Measurements from ENCODE around the gene ADAP1.

The ADAP1 gene

DNA sequence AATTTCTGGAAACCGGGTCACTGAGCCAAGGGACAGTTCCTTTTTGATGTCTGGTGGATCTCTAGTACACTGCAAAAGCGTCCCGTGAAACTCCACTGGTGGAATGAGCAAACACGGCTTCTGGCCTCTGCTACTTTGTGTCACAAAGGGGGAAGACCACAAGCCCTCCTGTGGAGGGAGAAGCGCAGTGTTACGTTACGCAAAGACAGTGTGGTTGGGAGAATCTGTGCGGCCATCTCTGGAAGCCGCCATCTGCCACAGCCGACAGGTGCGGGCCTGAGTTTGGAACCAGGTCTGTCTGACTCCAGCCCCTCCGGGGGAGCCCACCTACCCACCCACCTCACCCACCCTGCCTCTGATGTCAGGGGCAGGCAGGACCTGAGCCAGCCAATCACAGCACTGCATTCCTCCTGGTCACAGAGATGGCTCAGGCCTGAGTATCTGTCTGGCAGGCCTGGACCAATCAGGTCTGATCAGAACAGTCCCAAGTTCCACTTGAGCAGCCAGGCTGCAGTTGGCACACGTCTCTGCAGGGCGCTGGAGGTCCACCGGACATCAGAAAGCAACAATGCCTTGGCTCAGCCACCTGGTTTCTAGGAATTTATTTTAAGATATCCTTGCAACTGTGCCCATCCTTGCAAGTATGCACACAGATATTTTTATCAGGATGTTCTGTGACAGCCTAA, 25.5 kb upstream of the ADAP1 start:
- Histone ChIP-seq H3K4me3 (no peak overlapping the region), H3K9me3 (replicated peaks in 1 of 11) (no peaks in the 10 kb centered on the region), H4K20me1 (peaks cover 0 to 2% (median under 1%) of the 10 kb centered on the region in 11 experiments; a peak in 4 of 22 replicates), H3K4me2 (peak overlapping the region; percentile 32 to 94 (median 79); a peak in 21 of 22 replicates), H3K36me3 (no peaks in the 10 kb centered on the region), H3K27me3 (peaks cover 0 to 7% (median 0%) of the 10 kb centered on the region in 11 experiments; a peak in 1 of 22 replicates), H3K9ac (peak overlapping the region in 5 of 11 experiments; percentile 13 to 60 (median 23); a peak in 5 of 22 replicates), H3K27ac (peak overlapping the region in 8 of 11 experiments; percentile 10 to 95 (median 52); a peak in 15 of 22 replicates), H3K4me1 (peaks cover 27 to 96% (median 94%) of the 10 kb centered on the region in 10 experiments)
- TF ChIP-seq Cebpa-rat (IDR thresholded peaks at IDR 0.05), result no peak

DNA sequence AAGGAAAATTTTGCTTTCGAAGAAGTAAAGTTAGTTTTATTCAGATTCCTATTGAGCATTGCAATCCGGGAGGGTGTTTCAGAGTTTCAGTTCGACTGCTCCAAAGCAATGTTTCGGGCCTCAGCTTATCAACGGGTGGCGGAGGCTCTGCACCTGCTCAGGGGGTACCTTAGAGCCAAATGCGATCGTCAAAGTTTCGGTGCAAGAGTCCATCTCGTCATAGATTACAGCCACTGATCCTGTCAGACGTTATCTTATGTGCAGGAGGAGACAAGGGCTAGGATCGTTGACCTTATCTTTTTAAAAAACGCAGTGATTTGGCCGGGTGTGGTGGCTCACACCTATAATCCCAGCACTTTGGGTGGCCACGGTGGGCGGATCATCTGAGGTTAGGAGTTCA, 24.7 kb upstream of the ADAP1 start:
- peaks cover 0 to 11% (median 9%) of the 10 kb centered on the region in 11 experiments; a peak in 19 of 22 replicates for H4K20me1 ChIP-seq
- no peak overlapping the region for H3K4me3 ChIP-seq
- no peak for TF ChIP-seq Cebpa-rat (IDR thresholded peaks at IDR 0.05)
- peaks cover 27 to 90% (median 86%) of the 10 kb centered on the region in 10 experiments for H3K4me1 ChIP-seq
- peak overlapping the region in 7 of 11 experiments; percentile 56 to 94 (median 79); a peak in 11 of 22 replicates for H3K4me2 ChIP-seq
- H3K27ac ChIP-seq, result peak overlapping the region in 4 of 11 experiments; percentile 1 to 95 (median 64); a peak in 6 of 22 replicates
- no peaks in the 10 kb centered on the region for H3K9me3 ChIP-seq (replicated peaks in 1 of 11)
- H3K27me3 ChIP-seq, result peaks cover 0 to 7% (median 0%) of the 10 kb centered on the region in 11 experiments; a peak in 1 of 22 replicates
- peak overlapping the region in 2 of 11 experiments; percentile 13 to 24; a peak in 1 of 22 replicates for H3K9ac ChIP-seq
- H3K36me3 ChIP-seq, result no peaks in the 10 kb centered on the region

DNA sequence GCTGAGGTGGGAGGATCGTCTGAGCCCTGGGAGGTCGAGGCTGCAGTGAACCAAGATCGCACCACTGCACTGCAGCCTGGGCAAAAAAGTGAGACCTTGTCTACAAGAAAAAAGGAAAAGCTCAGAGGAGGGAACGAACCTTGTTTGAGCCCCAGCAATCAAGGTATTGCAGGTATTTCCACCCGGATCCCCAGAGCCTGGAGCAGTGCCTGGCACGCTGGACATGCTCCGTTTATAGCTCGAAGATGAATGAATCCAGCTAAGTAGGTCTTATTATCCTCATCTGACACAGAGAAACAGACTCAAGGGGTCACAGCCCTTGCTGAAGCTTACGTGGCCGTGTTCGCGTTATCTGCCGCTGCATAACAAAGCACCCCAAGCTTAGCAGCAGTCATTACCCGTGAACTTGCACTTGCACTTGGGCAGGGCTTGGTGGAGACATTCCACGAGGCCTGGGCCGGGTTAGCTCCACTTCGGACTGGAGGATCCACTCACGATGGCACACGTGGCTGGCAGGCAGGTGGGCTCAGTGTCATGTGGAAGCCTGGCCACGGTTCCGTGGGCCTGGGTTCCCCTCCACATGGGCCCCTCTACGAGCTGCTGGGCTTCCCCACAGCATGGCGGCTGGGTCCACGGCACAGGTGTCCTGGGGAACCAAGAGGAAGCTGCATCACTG, 24.1 kb upstream of the ADAP1 start:
- no peak for TF ChIP-seq Cebpa-rat (IDR thresholded peaks at IDR 0.05)
- no peaks in the 10 kb centered on the region for H3K9me3 ChIP-seq (replicated peaks in 1 of 11)
- H3K36me3 ChIP-seq, result peaks cover 0 to 5% (median 2%) of the 10 kb centered on the region in 11 experiments; a peak in 11 of 22 replicates
- H3K4me2 ChIP-seq, result peak overlapping the region in 8 of 11 experiments; percentile 63 to 94 (median 78); a peak in 14 of 22 replicates
- H3K9ac ChIP-seq, result peak overlapping the region in 1 of 11 experiments; percentile 55; a peak in 2 of 22 replicates
- H3K4me1 ChIP-seq, result peaks cover 32 to 90% (median 86%) of the 10 kb centered on the region in 10 experiments
- peaks cover 0 to 7% (median 0%) of the 10 kb centered on the region in 11 experiments; a peak in 1 of 22 replicates for H3K27me3 ChIP-seq
- peaks cover 3 to 17% (median 15%) of the 10 kb centered on the region in 11 experiments; a peak in 19 of 22 replicates for H4K20me1 ChIP-seq
- H3K27ac ChIP-seq, result peak overlapping the region in 3 of 11 experiments; percentile 1 to 95 (median 71); a peak in 5 of 22 replicates
- H3K4me3 ChIP-seq, result no peak overlapping the region

DNA sequence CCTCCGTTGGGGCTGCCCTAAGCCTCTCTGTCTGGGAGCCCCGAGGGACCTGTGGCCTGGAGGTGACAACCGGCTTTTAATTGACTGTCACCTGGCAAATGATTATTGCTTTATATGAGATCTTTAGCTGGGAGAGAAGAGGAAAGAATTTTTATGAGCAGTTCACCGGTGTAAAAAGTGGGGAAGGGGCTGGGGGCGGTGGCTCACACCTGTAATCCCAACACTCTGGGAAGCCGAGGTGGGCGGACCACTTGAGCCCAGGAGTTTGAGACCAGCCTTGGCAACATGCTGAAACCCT, 23.5 kb upstream of the ADAP1 start:
- Histone ChIP-seq H3K4me1 (peaks cover 38 to 90% (median 86%) of the 10 kb centered on the region in 10 experiments), H3K4me2 (peak overlapping the region in 8 of 11 experiments; percentile 63 to 94 (median 78); a peak in 15 of 22 replicates), H3K27me3 (peaks cover 0 to 7% (median 0%) of the 10 kb centered on the region in 11 experiments; a peak in 1 of 22 replicates), H3K9me3 (replicated peaks in 1 of 11) (no peaks in the 10 kb centered on the region), H4K20me1 (peaks cover 5 to 23% (median 20%) of the 10 kb centered on the region in 11 experiments; a peak in 19 of 22 replicates), H3K27ac (peak overlapping the region in 7 of 11 experiments; percentile 36 to 99 (median 63); a peak in 10 of 22 replicates), H3K9ac (peak overlapping the region in 5 of 11 experiments; percentile 21 to 60 (median 49); a peak in 7 of 22 replicates), H3K36me3 (peaks cover 4 to 10% (median 8%) of the 10 kb centered on the region in 11 experiments; a peak in 20 of 22 replicates), H3K4me3 (no peak overlapping the region)
- no peak for TF ChIP-seq Cebpa-rat (IDR thresholded peaks at IDR 0.05)

DNA sequence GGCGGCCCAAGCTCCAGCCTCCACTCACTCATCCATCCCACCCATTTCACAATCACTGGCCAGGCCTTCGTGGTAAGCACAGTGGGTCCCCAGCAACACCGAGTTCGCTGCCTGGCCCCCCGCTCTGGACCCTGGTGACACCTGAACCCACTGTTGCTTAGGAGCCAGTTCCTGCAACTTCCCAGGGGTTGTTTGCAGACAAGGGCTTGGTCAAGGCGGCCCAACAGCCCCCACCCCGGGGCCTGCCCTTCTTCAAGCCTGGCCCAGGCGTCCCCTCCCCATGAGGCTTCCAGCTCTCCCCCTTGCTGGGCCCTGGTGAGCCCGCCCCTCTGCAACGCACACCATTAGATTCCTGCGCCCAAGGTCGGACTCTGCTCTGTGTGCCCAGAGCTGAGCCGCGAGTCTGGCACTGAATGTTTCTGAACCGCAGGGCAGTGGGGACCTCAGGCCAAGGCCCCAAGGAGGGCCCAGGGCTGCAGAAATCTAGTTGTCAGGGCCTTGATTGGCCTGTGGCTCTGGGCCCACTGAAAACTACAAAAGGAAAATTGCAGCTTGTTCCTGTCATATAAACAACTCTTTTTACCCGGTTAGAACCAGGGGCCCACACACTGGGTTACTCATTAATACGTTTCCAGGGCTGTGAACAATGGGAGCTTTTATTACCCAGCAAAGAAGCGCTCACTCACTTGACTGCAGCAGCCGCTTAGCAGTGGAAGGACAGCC, 23.0 kb upstream of the ADAP1 start:
- no peaks in the 10 kb centered on the region for H3K9me3 ChIP-seq (replicated peaks in 1 of 11)
- no peak overlapping the region for H3K4me3 ChIP-seq
- peaks cover 9 to 16% (median 13%) of the 10 kb centered on the region in 11 experiments for H3K36me3 ChIP-seq
- no peak; a peak in 1 of 22 replicates for TF ChIP-seq Cebpa-rat (IDR thresholded peaks at IDR 0.05)
- peaks cover 5 to 28% (median 24%) of the 10 kb centered on the region in 11 experiments; a peak in 19 of 22 replicates for H4K20me1 ChIP-seq
- peak overlapping the region in 8 of 11 experiments; percentile 18 to 99 (median 60); a peak in 15 of 22 replicates for H3K27ac ChIP-seq
- H3K9ac ChIP-seq, result peak overlapping the region in 7 of 11 experiments; percentile 1 to 60 (median 37); a peak in 10 of 22 replicates
- H3K4me1 ChIP-seq, result peaks cover 41 to 90% (median 87%) of the 10 kb centered on the region in 10 experiments
- peak overlapping the region; percentile 17 to 94 (median 73); a peak in 20 of 22 replicates for H3K4me2 ChIP-seq
- H3K27me3 ChIP-seq, result peaks cover 0 to 4% (median 0%) of the 10 kb centered on the region in 11 experiments; a peak in 1 of 22 replicates

DNA sequence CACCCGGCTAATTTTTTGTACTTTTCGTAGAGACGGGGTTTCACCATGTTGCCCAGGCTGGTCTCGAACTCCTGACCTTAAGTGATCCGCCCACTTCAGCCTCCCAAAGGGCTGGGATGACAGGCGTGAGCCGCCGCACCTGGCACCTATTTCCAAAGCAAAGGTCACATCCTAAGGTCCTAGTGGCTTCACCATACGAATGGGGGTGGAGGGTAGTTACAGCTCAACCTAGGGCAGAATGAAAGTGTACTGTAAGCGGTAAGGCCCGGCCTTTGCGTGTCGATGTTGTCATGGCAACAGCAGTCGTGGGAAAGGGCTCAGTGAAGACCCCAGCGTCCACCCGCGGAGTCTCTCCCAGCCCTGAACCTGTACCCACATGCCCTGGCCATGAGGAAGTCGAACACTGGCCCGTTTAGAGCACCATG, 22.4 kb upstream of the ADAP1 start:
- H3K27ac ChIP-seq, result peak overlapping the region in 8 of 11 experiments; percentile 18 to 99 (median 60); a peak in 15 of 22 replicates
- H3K36me3 ChIP-seq, result peaks cover 15 to 21% (median 19%) of the 10 kb centered on the region in 11 experiments
- peak overlapping the region in 5 of 11 experiments; percentile 21 to 60 (median 49); a peak in 8 of 22 replicates for H3K9ac ChIP-seq
- H3K4me1 ChIP-seq, result peaks cover 42 to 90% (median 87%) of the 10 kb centered on the region in 10 experiments
- peak overlapping the region; percentile 17 to 94 (median 73); a peak in 19 of 22 replicates for H3K4me2 ChIP-seq
- H3K9me3 ChIP-seq (replicated peaks in 1 of 11), result no peaks in the 10 kb centered on the region
- no peak for TF ChIP-seq Cebpa-rat (IDR thresholded peaks at IDR 0.05)
- H3K27me3 ChIP-seq, result no peaks in the 10 kb centered on the region
- H4K20me1 ChIP-seq, result peaks cover 5 to 33% (median 24%) of the 10 kb centered on the region in 11 experiments; a peak in 19 of 22 replicates
- no peak overlapping the region for H3K4me3 ChIP-seq

DNA sequence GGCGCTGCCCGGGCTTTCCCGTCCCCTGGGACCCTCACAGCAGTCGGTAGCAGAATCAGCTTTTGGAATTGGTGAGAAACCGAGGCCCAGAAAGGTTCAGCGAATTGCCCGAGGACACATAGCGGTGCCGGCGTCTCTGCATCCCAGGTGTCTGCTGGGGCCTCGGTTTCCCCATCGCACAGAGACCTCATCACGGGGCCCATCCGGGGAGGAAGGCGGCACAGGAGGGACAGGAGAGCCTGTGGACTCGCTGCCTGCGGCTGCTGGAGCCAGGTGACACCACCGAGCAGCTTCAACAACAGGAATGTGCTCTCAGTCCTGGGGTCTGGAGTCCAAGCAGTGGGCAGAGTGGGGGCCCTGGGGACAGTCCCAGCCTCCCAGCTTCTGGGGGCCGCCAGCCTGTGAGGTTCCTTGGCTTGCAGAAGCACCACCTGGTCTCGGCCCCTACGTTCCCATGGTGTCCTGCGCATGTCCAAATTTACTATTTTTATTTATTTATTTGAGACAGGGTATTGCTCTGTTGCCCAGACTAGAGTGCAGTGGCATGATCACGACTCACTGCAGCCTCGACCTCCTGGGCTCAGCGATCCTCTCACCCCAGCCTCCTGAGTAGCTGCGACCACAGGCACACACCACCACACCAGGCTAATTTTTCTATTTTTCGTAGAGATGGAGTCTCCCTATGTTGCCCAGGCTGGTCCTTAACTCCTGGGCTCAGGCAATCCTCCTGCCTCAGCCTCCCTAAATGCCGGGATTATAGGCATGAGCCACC, 21.4 kb upstream of the ADAP1 start:
- Histone ChIP-seq H3K4me1 (peaks cover 52 to 90% (median 87%) of the 10 kb centered on the region in 10 experiments), H3K9me3 (replicated peaks in 1 of 11) (no peaks in the 10 kb centered on the region), H4K20me1 (peaks cover 5 to 41% (median 25%) of the 10 kb centered on the region in 11 experiments; a peak in 19 of 22 replicates), H3K9ac (peak overlapping the region in 6 of 11 experiments; percentile 39 to 98 (median 58); a peak in 9 of 22 replicates), H3K4me2 (peak overlapping the region; percentile 63 to 94 (median 80)), H3K27me3 (no peaks in the 10 kb centered on the region), H3K27ac (peak overlapping the region in 8 of 11 experiments; percentile 38 to 99 (median 62); a peak in 15 of 22 replicates), H3K36me3 (peaks cover 18 to 32% (median 29%) of the 10 kb centered on the region in 11 experiments), H3K4me3 (peak overlapping the region in 8 of 10 experiments; percentile 81 to 99 (median 97); a peak in 13 of 20 replicates)
- no peak for TF ChIP-seq Cebpa-rat (IDR thresholded peaks at IDR 0.05)

All from BLaER1 treated with 17β-estradiol and CSF1 and Interleukin-3, amounts not matched to agents 10 nM and 100 nM (cell line).